ENCODE measurements around the gene TMEM50A. TPM values are rescaled to one million over a fixed set of nuclear protein-coding genes. Genes with fewer than 3 reads are reported as not detected.
A peak's percentile ranks its signal among the peaks of the same experiment; 100 is the strongest.
"Not testable (repeated sequence)": the region's sequence is repeated elsewhere in the genome, so short reads cannot be mapped to it uniquely, and the experiment has no call there.

Gene TMEM50A
- total RNA-seq: 70.5 TPM
- long read RNA-seq, transcript TMEM50A-201 (7 exons, 2,683 nt): major isoform, 33 of 34 reads
- long read RNA-seq, partial matches to known transcripts: 0 of 34 reads
- long read RNA-seq, other reads (novel, unspliced or antisense): 1 of 34 reads

- ATAC-seq (peak; percentile 98), DNase-seq (ENCODE audit: missing footprints) (peak; percentile 95)
- intact Hi-C loops (cut with DNase I): loop anchor here (5.0 kb wide), 1 partner anchor 91 kb away; the partner anchor contains the start of gene RSRP1
Observed at GRCh38 chr1:25338188-25338981, at the start of gene TMEM50A. Gene TMEM50A (plus strand): TSS chr1:25338334. CDS start chr1:25340487, 2,153 bp downstream.

- intact Hi-C loops (cut with DNase I): not testable (repeated sequence)
Observed at GRCh38 chr1:25288573-25289101, 49.5 kb upstream of the TMEM50A start.

GRCh38 chr1:25290043-25290442, 48.1 kb upstream of the TMEM50A start:
- intact Hi-C loops (cut with DNase I); ATAC-seq; DNase-seq (ENCODE audit: missing footprints): not testable (repeated sequence)

More at GRCh38 chr1:25288573-25289101, 49.5 kb upstream of the TMEM50A start:
- not testable (repeated sequence) for ATAC-seq; DNase-seq (ENCODE audit: missing footprints)

- not testable (repeated sequence) for ATAC-seq
Observed at GRCh38 chr1:25293426-25293825, 44.7 kb upstream of the TMEM50A start.

GRCh38 chr1:25294889-25295826, 43.0 kb upstream of the TMEM50A start:
- DNase-seq (ENCODE audit: missing footprints); intact Hi-C loops (cut with DNase I): not testable (repeated sequence)
- ATAC-seq: peak; percentile 63

More at GRCh38 chr1:25293426-25293825, 44.7 kb upstream of the TMEM50A start:
- DNase-seq (ENCODE audit: missing footprints); intact Hi-C loops (cut with DNase I): not testable (repeated sequence)

- intact Hi-C loops (cut with DNase I); DNase-seq (ENCODE audit: missing footprints); ATAC-seq: not testable (repeated sequence)
Observed at GRCh38 chr1:25296501-25296900, 41.6 kb upstream of the TMEM50A start.

GRCh38 chr1:25300729-25301128, 37.4 kb upstream of the TMEM50A start:
- ATAC-seq: peak; percentile 63
- intact Hi-C loops (cut with DNase I); DNase-seq (ENCODE audit: missing footprints): not testable (repeated sequence)

- intact Hi-C loops (cut with DNase I); ATAC-seq: not testable (repeated sequence)
Observed at GRCh38 chr1:25302330-25302729, 35.8 kb upstream of the TMEM50A start.

GRCh38 chr1:25304936-25305335, 33.2 kb upstream of the TMEM50A start:
- intact Hi-C loops (cut with DNase I); DNase-seq (ENCODE audit: missing footprints): not testable (repeated sequence)
- peak; percentile 37 for ATAC-seq

More at GRCh38 chr1:25302330-25302729, 35.8 kb upstream of the TMEM50A start:
- not testable (repeated sequence) for DNase-seq (ENCODE audit: missing footprints)

- DNase-seq (ENCODE audit: missing footprints); ATAC-seq; intact Hi-C loops (cut with DNase I): not testable (repeated sequence)
Observed at GRCh38 chr1:25308168-25308567, 30.0 kb upstream of the TMEM50A start.

- intact Hi-C loops (cut with DNase I); ATAC-seq; DNase-seq (ENCODE audit: missing footprints): not testable (repeated sequence)
Observed at GRCh38 chr1:25309085-25309484, 29.0 kb upstream of the TMEM50A start.

GRCh38 chr1:25309486-25309885, 28.6 kb upstream of the TMEM50A start:
- ATAC-seq; DNase-seq (ENCODE audit: missing footprints); intact Hi-C loops (cut with DNase I): not testable (repeated sequence)

- DNase-seq (ENCODE audit: missing footprints); ATAC-seq; intact Hi-C loops (cut with DNase I): not testable (repeated sequence)
Observed at GRCh38 chr1:25312806-25313470, 25.2 kb upstream of the TMEM50A start.

GRCh38 chr1:25320314-25320938, 17.7 kb upstream of the TMEM50A start:
- intact Hi-C loops (cut with DNase I); DNase-seq (ENCODE audit: missing footprints); ATAC-seq: not testable (repeated sequence)

GRCh38 chr1:25322127-25322526, 16.0 kb upstream of the TMEM50A start:
- ATAC-seq; DNase-seq (ENCODE audit: missing footprints); intact Hi-C loops (cut with DNase I): not testable (repeated sequence)

- ATAC-seq; intact Hi-C loops (cut with DNase I); DNase-seq (ENCODE audit: missing footprints): not testable (repeated sequence)
Observed at GRCh38 chr1:25324407-25324806, 13.7 kb upstream of the TMEM50A start.

Measured in Right ventricle myocardium inferior (tissue), 1 donor.